Hematopoietic multipotent progenitor cell treated with erythropoietin and hydrocortisone succinate and interleukin-3 and kit ligand, for 4 days (in vitro differentiated cells): ENCODE measurements around the gene WRAP73.

Experiments used
- DNase-seq: peaks from one replicate; pipeline ENCODE4 v3.0.0-alpha.2; 2015

WRAP73 gene

GRCh38 chr1:3681231-3681897, 31.5 kb upstream of the WRAP73 start:
- DNase-seq: no peak

- DNase-seq: no peak
These were observed 30.8 kb upstream of the WRAP73 start for GRCh38 chr1:3680488-3681230.

GRCh38 chr1:3679799-3680453, 30.0 kb upstream of the WRAP73 start:
- DNase-seq: no peak

- peak; percentile 45 for DNase-seq
These were observed 29.2 kb upstream of the WRAP73 start for GRCh38 chr1:3679098-3679555.

GRCh38 chr1:3678361-3679097, 28.6 kb upstream of the WRAP73 start:
- no peak for DNase-seq

GRCh38 chr1:3677484-3677883, 27.6 kb upstream of the WRAP73 start:
- peak; percentile 72 for DNase-seq

GRCh38 chr1:3676581-3677470, 26.9 kb upstream of the WRAP73 start:
- DNase-seq: peak; percentile 29

GRCh38 chr1:3675436-3675835, 25.5 kb upstream of the WRAP73 start:
- DNase-seq: no peak

- no peak for DNase-seq
These were observed 24.5 kb upstream of the WRAP73 start for GRCh38 chr1:3674100-3675094.

- DNase-seq: no peak
These were observed 23.6 kb upstream of the WRAP73 start for GRCh38 chr1:3673381-3674099.

GRCh38 chr1:3672971-3673361, 23.1 kb upstream of the WRAP73 start:
- no peak for DNase-seq

GRCh38 chr1:3672231-3672970, 22.5 kb upstream of the WRAP73 start:
- no peak for DNase-seq

- DNase-seq: no peak
These were observed 21.7 kb upstream of the WRAP73 start for GRCh38 chr1:3671371-3672180.

GRCh38 chr1:3670823-3671265, 20.9 kb upstream of the WRAP73 start:
- DNase-seq: no peak

- no peak for DNase-seq
These were observed 20.1 kb upstream of the WRAP73 start for GRCh38 chr1:3669971-3670431.

- no peak for DNase-seq
These were observed 19.5 kb upstream of the WRAP73 start for GRCh38 chr1:3669421-3669821.

- peak; percentile 71 for DNase-seq
These were observed 18.8 kb upstream of the WRAP73 start for GRCh38 chr1:3668585-3669300.

- no peak for DNase-seq
These were observed 18.2 kb upstream of the WRAP73 start for GRCh38 chr1:3668148-3668547.
